IgD-negative memory B cell (primary cell): ENCODE data around the gene HAGH. TPM values are rescaled to one million over a fixed set of nuclear protein-coding genes. Genes with fewer than 3 reads are reported as not detected.

Experiments
- H3K27ac Mint-ChIP-seq, 3 donors: one replicate each; pipeline ENCODE4 v1.8.0; 2020 to 2022; ENCODE audit warnings: mild to moderate bottlenecking in 3 of 3, mixed read lengths in 3 of 3, moderate library complexity in 1 of 3
- H3K27me3 Mint-ChIP-seq: one replicate; pipeline ENCODE4 v1.8.0; 2021; ENCODE audit warnings: mixed read lengths
- H3K36me3 Mint-ChIP-seq: one replicate; pipeline ENCODE4 v1.8.0; 2020; ENCODE audit warnings: mild to moderate bottlenecking, mixed read lengths
- H3K4me1 Mint-ChIP-seq, 3 donors: one replicate each; pipeline ENCODE4 v1.8.0; 2020 to 2022; ENCODE audit warnings: mixed read lengths in 3 of 3, mild to moderate bottlenecking in 1 of 3
- H3K4me3 Mint-ChIP-seq, 4 donors: one replicate each; pipeline ENCODE4 v1.8.0; 2020 to 2022; ENCODE audit warnings: mild to moderate bottlenecking in 4 of 4, mixed read lengths in 4 of 4, moderate library complexity in 3 of 4
- H3K9me3 Mint-ChIP-seq, 3 donors: one replicate each; pipeline ENCODE4 v1.8.0; 2020 to 2021; ENCODE audit warnings: mixed read lengths in 3 of 3, mild to moderate bottlenecking in 1 of 3
- polyA plus RNA-seq: library from polyadenylated mRNA; unstranded; fragments of 300-500 nt; fragmentation: Illumina TruSeq; gene quantifications from one replicate; pipeline ENCODE4 v1.2.3, GENCODE V29; 2021

Gene HAGH
- polyA plus RNA-seq, 1 donor from 2014 or later = 31.6 TPM

DNA sequence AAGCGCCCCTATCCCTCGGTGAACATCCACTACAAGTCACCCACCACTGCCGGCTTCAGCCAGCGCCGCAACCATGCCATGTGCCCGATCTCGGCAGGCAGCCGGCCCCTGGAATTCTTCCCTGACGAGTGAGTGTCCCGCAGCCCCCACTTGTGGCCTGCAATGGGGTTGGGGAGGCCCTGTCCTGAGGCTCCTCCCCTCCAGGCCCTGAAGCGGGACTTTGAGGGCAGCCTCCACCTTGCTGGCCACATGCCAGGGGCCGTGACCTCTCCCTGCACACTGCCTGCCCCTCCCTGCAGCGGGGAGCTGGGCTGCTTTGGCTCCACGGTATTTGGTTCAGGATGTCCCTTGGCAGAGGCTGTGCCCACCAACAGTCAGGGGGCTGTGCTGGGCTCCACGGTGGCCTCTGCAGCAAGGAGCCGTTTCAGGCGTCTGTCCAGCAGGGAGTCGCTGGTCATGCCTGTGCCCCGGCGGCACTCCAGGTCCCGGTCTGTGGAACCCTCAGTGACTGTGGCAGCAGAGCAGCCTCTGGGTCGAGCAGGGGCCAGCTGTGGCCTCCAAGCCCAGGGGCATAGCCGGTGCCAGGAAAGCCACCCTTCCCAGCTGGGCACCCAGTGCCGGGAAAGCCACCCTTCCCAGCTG lies 63.6 kb downstream of the HAGH start:
- no peaks in the 10 kb centered on the region for H3K27me3 Mint-ChIP-seq
- H3K9me3 Mint-ChIP-seq = no peaks in the 10 kb centered on the region
- H3K4me1 Mint-ChIP-seq = no peaks in the 10 kb centered on the region
- peaks cover 3% of the 10 kb centered on the region for H3K36me3 Mint-ChIP-seq
- H3K4me3 Mint-ChIP-seq = no peak overlapping the region
- peak overlapping the region in 1 of 3 donors; percentile 84 for H3K27ac Mint-ChIP-seq

DNA sequence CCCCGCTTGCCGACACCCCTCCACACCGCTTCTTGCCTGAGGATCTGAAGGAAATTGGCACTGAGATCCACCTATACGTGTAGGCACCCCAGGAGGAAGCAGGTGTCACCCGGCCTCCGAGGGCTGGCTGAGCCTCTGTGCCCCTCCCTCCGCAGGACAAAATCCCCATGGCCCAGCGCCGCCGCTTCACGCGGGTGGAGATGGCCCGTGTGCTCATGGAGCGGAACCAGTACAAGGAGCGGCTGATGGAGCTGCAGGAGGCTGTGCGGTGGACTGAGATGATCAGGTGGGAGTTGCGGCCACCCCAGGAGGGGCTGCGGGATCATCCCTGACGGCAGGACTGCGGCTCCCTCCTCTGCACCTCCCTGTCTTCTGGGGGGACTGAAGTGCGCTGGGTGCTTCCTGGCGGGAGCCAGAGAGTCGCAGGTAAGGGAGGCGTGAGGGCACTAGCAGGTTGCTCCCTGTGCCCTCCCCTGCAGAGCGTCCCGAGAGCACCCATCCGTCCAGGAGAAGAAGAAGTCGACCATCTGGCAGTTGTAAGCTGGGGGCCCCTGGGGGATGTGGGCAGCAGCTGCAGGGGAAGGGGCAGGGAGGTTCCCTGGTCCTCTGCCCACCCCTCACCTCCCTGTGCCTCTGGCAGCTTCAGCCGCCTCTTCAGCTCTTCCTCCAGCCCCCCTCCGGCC lies 64.3 kb downstream of the HAGH start:
- no peaks in the 10 kb centered on the region for H3K9me3 Mint-ChIP-seq
- H3K4me3 Mint-ChIP-seq = no peak overlapping the region
- H3K4me1 Mint-ChIP-seq = no peaks in the 10 kb centered on the region
- peak overlapping the region in 1 of 3 donors; percentile 84 for H3K27ac Mint-ChIP-seq
- peaks cover 3% of the 10 kb centered on the region for H3K36me3 Mint-ChIP-seq
- H3K27me3 Mint-ChIP-seq = no peaks in the 10 kb centered on the region

DNA sequence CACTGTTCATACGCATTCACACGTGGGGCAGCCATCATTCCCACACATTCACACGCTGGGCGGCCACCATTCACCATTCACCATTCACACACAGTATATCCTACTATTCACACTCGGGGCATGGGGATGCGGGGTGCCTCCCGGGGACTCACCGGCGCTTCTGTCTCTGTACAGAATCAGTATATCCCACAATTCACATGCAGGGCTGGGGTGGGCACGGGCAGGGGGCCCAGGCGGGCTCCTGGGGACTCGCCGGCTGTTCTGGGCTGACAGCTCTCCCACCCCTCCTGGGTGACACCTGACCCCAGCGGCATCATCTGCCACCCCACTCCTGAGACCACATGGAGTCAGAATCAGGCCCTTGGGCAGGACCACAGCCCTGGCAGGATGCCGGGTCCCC lies 64.9 kb downstream of the HAGH start:
- Mint-ChIP-seq H3K36me3 (peaks cover 3% of the 10 kb centered on the region), H3K27ac (peak overlapping the region in 1 of 3 donors; percentile 84), H3K9me3 (no peaks in the 10 kb centered on the region), H3K27me3 (no peaks in the 10 kb centered on the region), H3K4me1 (no peaks in the 10 kb centered on the region), H3K4me3 (no peak overlapping the region)

DNA sequence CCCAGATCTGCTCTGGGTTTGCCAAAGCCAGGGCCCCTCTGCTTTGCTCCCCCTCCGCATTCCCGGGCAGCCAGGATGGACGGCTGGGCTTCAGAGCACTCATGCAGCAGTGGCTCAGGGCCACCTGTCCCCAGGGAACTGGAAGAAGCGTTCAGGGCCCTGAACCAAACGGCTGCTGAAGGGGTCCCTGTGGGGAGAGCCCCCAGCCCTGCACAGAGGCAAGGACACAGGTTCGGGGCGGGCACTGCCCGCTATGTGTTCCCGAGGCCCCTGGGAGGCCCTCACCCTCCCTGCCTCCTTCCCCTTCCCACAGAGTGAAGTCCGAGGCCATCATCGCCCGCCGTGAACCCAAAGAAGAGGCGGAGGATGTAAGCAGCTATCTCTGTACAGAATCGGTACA lies 65.7 kb downstream of the HAGH start:
- H3K9me3 Mint-ChIP-seq = no peaks in the 10 kb centered on the region
- H3K27me3 Mint-ChIP-seq = no peaks in the 10 kb centered on the region
- no peak overlapping the region for H3K4me3 Mint-ChIP-seq
- no peaks in the 10 kb centered on the region for H3K4me1 Mint-ChIP-seq
- peaks cover 3% of the 10 kb centered on the region for H3K36me3 Mint-ChIP-seq
- H3K27ac Mint-ChIP-seq = peak overlapping the region; percentile 25 to 35 (median 31)

DNA sequence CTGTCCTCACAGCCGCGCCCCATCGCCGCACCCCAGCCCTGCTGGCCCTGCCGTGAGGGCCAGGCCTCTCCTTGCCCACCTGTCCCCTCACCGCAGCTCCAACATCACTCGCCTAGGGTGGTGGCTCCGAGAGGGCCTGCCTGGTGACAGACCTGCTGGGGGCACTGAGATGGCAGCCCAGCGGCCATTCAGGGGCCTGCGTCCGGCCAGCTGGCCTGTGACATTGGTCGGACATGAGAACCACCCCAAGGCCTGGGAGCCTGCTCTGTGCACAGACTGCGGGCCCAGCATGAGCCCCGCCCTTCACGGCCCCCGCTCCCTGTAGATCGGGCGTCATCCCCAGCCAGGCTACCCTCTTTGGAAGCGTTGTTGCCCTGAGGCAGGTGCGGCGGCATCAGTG lies 67.1 kb downstream of the HAGH start:
- Mint-ChIP-seq H3K9me3 (no peaks in the 10 kb centered on the region), H3K4me3 (no peak overlapping the region), H3K27ac (no peak overlapping the region), H3K36me3 (peaks cover 2% of the 10 kb centered on the region), H3K27me3 (no peaks in the 10 kb centered on the region), H3K4me1 (no peaks in the 10 kb centered on the region)

DNA sequence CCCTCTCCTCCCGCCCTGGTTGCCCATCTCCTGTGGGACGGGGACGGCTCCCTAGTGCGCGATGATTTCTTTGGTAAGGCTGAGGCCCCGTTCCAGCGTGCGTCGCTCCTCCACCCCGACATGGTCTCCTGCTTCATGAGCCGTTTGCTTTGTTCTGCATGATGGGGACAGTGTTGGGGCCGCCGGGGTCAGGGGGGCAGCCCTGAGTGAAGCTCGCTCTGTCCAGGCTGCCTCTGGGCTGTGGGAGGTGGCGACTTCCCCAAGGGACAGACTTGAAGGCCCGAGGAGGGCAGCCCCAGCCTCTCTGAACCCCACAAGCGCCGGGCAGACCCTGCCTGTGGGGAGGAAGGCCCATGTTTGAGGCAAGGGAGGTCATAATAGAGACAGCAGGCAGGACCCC lies 67.7 kb downstream of the HAGH start:
- peaks cover 2% of the 10 kb centered on the region for H3K36me3 Mint-ChIP-seq
- no peaks in the 10 kb centered on the region for H3K9me3 Mint-ChIP-seq
- H3K27me3 Mint-ChIP-seq = no peaks in the 10 kb centered on the region
- peak overlapping the region in 1 of 4 donors; percentile 51 for H3K4me3 Mint-ChIP-seq
- H3K27ac Mint-ChIP-seq = no peak overlapping the region
- no peaks in the 10 kb centered on the region for H3K4me1 Mint-ChIP-seq

DNA sequence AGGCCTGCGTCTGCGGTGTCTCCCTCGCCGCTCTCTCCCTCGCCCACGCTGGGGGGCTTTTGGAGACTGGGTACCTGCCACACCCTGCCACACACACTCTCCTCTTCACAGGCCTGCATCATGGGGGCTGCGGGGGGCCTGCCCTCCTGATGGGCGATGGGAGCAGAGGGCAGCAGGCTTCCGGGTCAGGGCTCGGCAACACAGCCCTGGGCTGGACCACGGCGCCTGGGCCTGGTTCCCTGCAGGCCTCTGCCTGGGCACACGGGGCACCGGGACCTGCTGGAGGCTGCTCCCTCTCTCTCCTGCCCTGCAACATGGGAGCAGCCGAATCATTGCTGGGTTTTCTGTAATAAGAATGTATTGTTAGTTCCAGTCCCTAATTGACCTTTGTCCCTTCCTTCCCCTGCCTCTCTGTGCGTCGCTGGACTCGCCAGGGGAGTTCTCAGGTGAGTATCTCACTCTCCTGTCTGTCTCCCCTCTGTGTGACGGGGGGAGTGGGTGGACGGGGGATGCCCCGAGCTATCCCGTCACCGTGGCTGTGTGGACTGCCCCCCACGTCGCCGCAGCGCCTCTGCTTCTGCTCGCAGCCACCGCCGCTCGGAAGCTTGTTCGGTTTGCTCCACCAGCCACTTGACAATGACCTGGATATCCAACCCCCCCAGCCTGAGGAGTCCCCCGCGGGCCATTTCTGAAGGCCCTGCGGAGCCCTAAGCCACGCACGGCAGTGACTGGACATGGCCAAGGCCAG lies 68.7 kb downstream of the HAGH start:
- no peak overlapping the region for H3K4me3 Mint-ChIP-seq
- peak overlapping the region in 1 of 3 donors; percentile 31 for H3K27ac Mint-ChIP-seq
- H3K36me3 Mint-ChIP-seq = peaks cover 2% of the 10 kb centered on the region
- H3K27me3 Mint-ChIP-seq = no peaks in the 10 kb centered on the region
- H3K9me3 Mint-ChIP-seq = no peaks in the 10 kb centered on the region
- no peaks in the 10 kb centered on the region for H3K4me1 Mint-ChIP-seq

Other genes starting within 250 kb of the HAGH start
- gene IFT140, start 214.8 kb downstream of the HAGH start, polyA plus RNA-seq = 3.1 TPM
- 4.2 TPM for gene CRAMP1, start 214.5 kb downstream of the HAGH start, polyA plus RNA-seq
- 10.8 TPM for gene JPT2, start 148.5 kb downstream of the HAGH start, polyA plus RNA-seq
- 5.9 TPM for gene MAPK8IP3, start 120.6 kb downstream of the HAGH start, polyA plus RNA-seq
- gene NME3, start 55.3 kb downstream of the HAGH start, polyA plus RNA-seq = 66.1 TPM
- 1.5 TPM for gene EME2, start 54.0 kb downstream of the HAGH start, polyA plus RNA-seq
- gene MRPS34, start 53.7 kb downstream of the HAGH start, polyA plus RNA-seq = 156 TPM
- 55.2 TPM for gene SPSB3, start 44.3 kb downstream of the HAGH start, polyA plus RNA-seq
- gene NUBP2, start 43.9 kb downstream of the HAGH start, polyA plus RNA-seq = 76.9 TPM
- gene IGFALS, start 33.1 kb downstream of the HAGH start, polyA plus RNA-seq = not detected
- 19.0 TPM for gene FAHD1, start 381 bp upstream of the HAGH start, polyA plus RNA-seq
- gene MEIOB, start 45.3 kb upstream of the HAGH start, polyA plus RNA-seq = not detected
- gene HS3ST6, start 91.6 kb upstream of the HAGH start, polyA plus RNA-seq = not detected
- 17.2 TPM for gene MSRB1, start 116.4 kb upstream of the HAGH start, polyA plus RNA-seq
- not detected for gene RPL3L, start 127.9 kb upstream of the HAGH start, polyA plus RNA-seq
- 204 TPM for gene NDUFB10, start 132.7 kb upstream of the HAGH start, polyA plus RNA-seq
- 6,339 TPM for gene RPS2, start 138.0 kb upstream of the HAGH start, polyA plus RNA-seq
- not detected for gene RNF151, start 140.0 kb upstream of the HAGH start, polyA plus RNA-seq
- 52.0 TPM for gene TBL3, start 145.2 kb upstream of the HAGH start, polyA plus RNA-seq
- not detected for gene NOXO1, start 154.6 kb upstream of the HAGH start, polyA plus RNA-seq
- gene GFER, start 157.4 kb upstream of the HAGH start, polyA plus RNA-seq = 39.0 TPM
- 4.9 TPM for gene SYNGR3, start 163.1 kb upstream of the HAGH start, polyA plus RNA-seq
- gene ZNF598, start 183.0 kb upstream of the HAGH start, polyA plus RNA-seq = 11.0 TPM
- not detected for gene NPW, start 193.0 kb upstream of the HAGH start, polyA plus RNA-seq
- gene NHERF2, start 200.1 kb upstream of the HAGH start, polyA plus RNA-seq = not detected
- 35.2 TPM for gene NTHL1, start 221.0 kb upstream of the HAGH start, polyA plus RNA-seq
- 30.3 TPM for gene TSC2, start 221.2 kb upstream of the HAGH start, polyA plus RNA-seq